ENCODE data around the gene NFE2L3.
"Not testable (repeated sequence)": the region's sequence is repeated elsewhere in the genome, so short reads cannot be mapped to it uniquely, and the experiment has no call there.

NFE2L3 gene

DNA sequence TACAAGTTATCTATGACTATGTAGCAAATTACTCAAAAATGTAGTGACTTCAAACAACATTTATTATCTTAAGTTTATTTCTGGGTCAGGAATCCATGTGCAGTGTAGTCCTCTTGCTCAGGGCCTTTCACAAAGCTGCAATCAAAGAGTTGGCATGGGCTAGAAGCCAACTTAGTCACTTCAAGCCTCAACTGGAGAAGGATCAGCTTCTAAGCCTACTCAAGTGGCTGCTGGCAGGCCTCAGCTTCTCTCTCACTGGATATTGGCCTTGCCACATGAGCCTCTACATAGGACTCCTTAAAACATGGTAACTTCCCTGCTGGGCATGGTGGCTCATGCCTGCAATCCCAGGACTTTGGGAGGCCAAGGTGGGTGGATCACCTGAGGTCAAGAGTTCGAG lies 5.0 kb upstream of the NFE2L3 start:
- peak; percentile 76 for DNase-seq

DNA sequence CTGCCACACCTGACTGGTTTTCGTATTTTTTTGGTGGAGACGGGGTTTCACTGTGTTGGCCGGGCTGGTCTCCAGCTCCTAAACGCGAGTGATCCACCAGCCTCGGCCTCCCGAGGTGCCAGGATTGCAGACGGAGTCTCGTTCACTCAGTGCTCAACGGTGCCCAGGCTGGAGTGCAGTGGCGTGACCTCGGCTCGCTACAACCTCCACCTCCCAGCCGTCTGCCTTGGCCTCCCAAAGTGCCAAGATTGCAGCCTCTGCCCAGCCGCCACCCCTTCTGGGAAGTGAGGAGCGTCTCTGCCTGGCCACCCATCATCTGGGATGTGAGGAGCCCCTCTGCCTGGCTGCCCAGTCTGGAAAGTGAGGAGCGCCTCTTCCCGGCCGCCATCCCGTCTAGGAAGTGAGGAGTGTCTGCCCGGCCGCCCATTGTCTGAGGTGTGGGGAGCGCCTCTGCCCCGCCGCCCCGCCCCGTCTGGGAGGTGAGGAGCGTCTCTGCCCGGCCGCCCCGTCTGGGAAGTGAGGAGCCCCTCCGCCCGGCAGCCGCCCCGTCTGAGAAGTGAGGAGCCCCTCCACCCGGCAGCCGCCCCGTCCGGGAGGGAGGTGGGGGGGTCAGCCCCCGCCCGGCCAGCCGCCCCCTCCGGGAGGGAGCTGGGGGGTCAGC lies 4.2 kb upstream of the NFE2L3 start:
- DNase-seq = not testable (repeated sequence)

DNA sequence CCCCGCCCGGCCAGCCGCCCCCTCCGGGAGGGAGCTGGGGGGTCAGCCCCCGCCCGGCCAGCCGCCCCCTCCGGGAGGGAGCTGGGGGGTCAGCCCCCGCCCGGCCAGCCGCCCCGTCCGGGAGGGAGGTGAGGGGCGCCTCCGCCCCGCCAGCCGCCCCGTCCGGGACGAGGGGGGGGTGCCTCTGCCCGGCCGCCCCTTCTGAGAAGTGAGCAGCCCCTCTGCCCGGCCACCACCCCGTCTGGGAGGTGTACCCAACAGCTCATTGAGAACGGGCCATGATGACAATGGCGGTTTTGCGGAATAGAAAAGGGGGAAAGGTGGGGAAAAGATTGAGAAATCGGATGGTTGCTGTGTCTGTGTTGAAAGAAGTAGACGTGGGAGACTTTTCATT lies 3.7 kb upstream of the NFE2L3 start:
- not testable (repeated sequence) for DNase-seq

DNA sequence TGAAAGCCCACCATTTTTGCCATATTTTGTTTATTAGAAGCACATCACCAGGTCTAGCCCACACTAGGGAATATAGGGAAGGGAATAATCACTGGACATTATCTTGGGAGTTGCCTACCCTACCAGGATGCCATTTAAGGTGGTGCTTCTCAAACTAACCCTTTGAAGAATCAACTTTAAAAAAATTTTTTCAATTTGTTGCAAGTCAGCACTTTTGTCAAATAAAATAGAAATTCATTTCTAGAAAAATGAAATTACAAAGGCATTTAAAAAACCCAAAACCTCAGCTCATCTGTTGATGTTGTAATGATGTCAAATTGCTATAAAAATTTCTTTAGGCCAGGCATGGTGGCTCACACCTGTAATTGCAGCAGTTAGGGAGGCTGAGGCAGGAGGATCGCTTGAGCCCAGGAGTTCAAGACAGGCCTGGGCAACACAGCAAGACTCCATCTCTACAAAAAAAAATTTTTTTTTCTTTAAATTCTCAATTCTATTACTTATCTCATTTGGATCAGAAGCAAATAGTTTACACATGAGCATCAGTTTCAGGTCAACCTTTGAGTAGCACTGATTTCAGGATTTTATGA lies 2.5 kb upstream of the NFE2L3 start:
- DNase-seq = no peak

DNA sequence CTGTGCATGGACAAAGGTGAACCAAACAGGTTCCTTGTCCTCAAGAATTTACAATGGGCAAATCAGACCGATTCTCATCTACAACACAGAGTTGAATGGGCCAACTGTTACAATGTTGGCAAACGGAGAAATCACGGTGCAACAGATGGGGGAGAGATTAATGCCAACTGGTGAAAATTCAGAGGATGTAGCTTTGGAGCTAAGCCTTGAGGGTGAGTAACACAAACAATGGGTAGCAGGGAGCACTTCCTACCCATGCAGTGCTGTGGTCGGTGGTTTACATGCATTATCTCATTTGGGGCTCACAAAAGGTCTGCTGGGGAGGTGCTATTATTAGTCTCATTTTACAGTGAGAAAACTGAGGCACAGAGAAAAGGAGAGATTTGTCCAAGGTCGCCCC lies 902 bp upstream of the NFE2L3 start:
- DNase-seq = peak; percentile 31

DNA sequence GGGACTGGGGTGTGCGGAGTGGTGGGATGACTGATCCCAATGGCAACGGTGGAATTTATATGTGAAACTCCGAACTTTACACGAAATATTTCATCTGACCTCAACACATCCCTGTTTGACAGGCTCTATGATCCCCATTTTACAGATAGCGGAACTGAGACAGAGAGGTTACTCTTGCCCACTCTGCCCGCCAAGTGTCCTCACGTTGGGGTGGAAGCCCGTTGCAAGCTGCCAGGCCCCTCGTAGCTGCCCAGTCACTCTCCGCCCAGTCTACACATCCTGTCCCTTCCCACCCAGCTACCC lies 397 bp upstream of the NFE2L3 start:
- no peak for DNase-seq

DNA sequence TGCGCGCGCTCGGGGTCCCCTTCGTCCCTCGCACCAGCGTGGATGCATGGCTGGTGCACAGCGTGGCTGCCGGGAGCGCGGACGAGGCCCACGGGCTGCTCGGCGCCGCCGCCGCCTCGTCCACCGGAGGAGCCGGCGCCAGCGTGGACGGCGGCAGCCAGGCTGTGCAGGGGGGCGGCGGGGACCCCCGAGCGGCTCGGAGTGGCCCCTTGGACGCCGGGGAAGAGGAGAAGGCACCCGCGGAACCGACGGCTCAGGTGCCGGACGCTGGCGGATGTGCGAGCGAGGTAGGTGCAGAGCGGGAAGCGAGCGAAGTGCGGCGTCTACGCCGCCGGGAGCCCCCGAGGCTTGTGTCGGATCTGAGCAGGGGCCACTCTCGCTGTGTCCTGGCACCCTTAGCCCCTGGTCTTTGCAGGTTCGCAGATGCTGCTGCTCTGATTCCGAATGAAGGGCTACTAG lies 813 bp downstream of the NFE2L3 start:
- peak; percentile 79 for DNase-seq

DNA sequence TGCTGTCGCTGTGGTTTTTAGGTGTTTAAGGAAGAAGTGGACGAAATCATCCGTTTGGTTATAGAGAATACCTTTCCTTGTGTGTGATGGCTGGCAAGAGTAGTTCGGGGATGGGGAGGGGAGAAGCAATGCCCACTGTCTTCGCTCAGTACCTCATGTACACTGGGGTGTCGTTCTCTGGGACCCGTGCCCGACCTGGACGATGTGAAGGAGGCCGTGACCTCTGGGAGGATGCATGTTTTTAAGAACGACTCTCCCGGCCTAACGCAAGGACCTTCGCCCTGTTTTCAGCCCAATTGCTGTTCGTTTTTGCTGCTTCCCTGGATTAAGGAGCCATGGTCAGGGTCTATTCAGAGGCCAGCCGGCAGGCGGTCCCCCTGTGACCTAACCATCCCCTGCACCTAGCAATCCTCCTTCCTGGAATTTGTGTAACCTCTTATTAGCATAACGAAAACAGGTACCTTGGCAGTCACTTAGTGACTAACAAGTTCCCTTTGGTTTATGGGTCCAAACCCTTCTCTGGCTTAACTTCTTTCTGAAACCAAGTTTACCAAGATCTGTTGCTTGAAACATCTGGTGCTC lies 1.3 kb downstream of the NFE2L3 start:
- no peak for DNase-seq

DNA sequence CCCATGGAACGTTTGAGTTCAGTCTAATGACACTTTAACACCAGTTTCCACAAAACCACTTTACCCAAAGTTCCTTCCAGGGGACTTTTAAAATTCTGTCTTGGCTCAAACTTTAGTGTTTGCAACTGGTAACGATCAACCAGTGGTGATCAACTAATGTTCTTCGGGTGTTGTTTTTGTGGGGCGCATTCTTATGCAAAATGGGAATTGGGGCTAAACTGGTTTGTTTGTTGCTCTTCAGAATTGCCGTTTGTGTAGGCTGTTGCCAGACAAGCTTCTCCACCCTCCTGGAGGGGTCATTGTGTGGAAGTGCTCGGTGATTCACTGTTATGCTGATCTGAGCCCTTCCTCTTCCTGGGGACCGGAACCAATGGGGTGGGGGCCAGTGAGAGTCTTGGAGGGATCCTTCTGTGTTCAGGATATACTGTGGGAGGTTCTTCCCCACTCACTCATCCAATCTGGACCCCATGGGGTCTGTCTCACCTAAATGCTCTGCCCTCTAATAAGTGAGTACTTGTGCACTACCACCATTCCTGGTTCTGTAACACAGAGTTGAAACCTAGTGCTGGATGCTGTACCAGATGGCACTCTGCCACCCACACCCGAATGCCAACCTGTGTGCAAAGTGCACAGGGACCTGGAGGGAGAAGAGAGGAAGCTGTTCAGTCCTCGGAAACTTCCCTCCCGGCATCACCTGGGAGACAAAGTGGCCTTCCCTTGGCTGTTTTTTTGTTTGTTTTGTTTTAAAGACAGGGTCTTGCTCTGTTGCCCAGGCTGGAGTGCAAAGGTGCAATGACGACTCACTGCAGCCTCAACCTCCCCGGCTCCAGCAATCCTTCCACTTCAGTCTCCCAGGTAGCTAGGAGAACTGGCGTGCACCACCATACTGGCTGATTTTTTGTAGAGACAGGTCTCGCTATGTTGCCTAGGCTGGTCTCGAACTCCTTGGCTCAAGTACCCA lies 2.1 kb downstream of the NFE2L3 start:
- DNase-seq = no peak

DNA sequence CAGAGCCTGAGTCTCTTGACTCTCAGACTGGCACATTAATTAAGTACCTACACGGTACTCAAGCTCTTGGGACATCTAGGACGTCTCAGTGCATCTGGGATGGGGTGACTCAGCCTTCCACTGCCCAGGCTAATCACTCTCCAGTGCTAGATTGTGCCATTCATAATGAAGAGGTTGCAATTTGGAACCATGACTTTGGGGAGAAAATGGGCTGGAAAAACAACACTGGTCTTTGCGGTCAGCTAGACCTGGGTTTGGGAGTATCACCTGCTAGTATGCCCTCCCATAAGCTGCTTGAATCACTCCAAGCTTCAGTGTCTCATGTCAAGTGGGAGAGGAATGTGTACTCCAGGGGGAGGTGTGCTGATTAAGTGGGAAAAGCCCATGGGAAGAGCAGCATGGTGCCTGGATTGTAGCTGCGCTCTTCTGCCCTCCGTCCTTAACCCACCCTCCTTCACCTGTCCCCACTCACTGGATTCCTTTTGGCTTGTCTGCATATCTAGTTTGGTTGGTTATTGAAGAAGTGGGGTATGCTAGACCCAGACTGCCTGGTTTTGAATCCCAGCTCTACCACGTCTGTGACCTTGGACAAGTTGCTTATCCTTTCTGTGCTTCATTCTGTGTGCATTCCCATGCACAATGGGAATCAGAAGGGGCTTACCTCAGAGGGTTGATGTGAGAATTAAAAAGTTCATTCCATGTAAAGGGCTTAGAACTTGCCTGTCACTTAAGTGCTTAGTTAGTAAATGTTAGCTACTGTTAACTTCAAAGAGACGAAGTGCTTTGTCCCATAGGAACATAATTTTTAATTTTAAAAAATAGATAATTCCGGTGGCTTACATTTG lies 3.8 kb downstream of the NFE2L3 start:
- peak; percentile 56 for DNase-seq

DNA sequence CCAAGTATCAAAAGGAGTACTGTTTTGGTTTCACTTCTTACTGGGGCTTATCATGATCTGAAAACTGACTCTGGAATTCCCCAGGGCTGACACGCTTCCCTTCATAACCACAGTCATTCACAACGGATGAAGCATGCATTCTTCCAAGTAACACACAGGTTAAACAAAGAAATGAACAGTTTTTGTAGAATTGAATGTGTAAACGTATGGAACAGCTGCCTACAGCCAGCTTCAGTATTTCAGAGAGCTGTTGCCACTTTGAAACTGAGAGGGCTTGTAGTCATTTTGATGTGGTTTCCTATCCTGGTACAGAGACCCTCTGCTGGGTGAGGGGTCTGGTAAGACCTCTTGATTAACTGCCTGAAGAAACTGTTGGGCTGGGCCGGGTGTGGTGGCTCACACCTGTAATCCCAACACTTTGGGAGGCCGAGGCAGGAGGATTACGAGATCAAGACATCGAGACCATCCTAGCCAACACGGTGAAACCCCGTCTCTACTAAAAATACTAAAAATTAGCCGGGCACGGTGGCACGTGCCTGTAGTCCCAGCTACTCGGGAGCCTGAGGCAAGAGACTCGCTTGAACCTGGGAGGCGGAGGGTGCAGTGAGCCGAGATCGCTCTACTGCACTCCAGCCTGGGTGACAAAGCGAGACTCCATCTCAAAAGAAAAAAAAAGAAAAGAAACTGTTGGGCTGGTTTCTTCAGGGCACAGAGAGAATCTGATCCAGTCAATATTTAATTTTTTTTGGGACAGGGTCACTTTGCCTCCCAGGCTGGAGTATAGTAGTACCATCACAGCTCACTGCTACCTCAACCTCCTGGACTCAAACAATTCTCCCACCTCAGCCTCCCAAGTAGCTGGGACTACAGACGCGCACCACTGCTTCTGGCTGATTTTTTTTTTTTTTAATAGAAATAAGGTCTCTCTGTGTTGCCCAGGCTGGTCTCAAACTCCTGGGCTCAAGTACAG lies 4.7 kb downstream of the NFE2L3 start:
- peak; percentile 71 for DNase-seq

DNA sequence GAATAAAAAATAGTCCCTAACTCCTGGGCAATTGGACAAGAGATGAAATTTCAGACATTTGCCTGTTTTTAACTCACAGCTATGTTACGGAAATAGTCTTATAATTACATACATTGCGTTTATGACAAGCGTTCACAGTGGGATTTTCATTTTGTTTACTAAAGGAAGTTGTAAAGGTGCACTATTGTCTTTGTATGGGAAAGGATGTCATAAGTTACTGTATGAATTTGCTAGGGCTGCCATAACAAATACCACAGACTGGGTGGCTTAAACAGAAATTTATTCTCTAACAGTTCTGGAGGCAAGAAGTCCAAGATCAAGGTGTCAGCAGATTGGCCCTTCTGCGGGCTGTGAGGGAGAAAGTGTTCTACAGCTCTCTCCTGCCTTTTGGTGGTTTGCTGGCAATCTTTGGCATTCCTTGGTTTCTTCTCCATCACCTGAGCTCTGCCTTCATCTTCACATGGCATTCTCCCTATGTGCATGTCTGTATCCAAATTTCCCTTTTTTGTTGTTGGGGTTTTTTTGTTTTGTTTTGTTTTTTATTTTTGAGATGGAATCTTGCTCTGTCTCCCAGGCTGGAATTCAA lies 5.6 kb downstream of the NFE2L3 start:
- no peak for DNase-seq

DNA sequence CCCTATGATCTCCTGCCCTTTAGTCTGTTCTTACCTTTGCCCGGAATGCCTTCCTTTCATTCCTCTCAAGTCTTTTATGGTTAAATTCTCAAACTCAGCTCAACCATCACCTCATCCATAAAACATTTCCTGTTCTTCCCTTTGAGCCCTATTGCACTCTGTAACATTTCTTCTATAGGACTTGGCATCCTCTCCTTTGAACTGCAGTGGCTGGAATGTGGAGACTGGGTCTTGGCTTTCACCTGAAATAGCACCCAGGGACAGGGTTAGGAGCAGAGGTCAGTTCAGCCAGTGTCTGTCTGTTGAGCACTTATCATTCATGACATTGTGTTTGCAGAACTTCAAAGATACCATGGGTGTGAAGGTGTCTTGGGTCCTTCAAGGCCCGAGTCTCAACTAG lies 7.2 kb downstream of the NFE2L3 start:
- DNase-seq = no peak

DNA sequence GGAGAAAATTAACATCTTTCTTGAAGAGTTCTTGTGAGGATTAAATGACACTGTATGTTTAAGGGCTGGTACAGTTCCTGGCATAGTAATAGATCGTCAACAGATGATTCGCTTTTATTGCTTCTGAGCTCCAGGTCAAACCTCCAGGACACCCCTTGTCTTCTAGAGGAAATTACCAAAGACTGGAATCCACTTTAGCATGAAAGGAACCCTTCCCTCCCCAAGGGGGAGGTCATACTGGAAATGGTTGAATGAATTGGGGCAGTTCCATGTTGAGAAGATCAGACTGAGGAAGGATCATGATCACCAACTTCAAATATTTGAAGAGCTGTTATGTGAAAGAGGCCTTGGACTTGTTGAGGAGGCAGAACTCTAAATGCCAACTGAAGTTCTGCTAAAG lies 8.9 kb downstream of the NFE2L3 start:
- no peak for DNase-seq

DNA sequence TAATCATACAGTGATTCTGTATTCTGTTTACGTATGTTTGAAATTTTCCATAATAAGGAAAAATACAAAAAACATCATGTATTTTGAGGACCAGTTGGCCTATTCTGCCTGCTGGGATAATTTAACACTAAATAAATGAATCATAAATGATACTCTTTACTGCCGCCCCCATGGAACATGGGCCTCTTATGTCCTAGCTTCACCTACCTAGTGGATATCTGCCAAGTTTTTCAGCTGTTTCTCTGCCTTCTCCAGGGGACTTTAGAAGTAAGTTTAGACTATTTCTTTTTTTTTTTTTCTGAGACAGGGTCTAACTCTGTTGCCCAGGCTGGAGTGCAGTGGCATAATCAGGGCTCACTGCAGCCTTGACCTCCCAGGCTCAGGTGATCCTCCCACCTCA lies 10.4 kb downstream of the NFE2L3 start:
- no peak for DNase-seq

DNA sequence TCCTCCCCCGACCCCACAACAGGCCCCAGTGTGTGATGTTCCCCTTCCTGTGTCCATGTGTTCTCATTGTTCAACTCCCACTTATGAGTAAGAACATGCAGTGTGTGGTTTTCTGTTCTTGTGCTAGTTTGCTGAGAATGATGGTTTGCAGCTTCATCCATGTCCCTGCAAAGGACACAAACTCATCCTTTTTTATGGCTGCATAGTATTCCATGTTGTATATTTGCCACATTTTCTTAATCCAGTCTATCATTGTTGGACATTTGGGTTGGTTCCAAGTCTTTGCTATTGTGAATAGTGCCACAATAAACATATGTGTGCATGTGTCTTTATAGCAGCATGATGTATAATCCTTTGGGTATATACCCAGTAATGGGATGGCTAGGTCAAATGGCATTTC lies 11.8 kb downstream of the NFE2L3 start:
- DNase-seq = not testable (repeated sequence)

DNA sequence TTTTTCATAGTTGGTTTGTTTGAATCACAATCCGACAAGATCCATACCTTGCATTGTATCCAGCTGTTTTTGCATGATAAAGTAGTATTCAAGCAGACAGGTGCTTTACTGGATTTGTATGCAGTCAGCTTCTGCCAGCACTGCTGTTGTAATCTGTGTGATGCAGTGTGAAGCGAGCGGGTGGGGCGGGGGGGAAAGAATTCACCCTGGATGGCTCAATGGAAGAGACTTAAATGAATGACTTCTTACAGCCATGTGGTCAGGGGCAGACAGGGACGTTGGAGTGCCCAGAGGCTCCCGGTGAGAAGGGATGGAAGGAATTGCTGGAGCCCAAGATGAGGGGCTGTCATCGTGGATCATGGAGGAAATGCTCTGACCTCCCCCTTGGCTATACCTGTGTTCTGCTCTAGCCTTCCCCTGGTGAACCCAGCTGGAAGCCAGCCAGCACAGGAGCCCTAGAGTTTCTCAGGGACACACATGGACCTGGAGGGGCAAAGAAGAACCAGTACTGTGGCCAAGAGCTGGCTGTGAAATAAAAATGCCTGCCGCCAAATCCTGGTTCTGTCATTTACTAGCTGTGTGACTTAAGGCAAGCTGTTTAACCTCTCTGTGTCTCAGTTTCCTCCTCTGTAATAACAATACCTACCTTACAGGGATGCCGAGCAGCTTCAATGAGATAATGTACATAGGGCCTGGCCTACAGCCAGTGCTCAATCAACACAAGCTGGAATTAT lies 14.1 kb downstream of the NFE2L3 start:
- no peak for DNase-seq

DNA sequence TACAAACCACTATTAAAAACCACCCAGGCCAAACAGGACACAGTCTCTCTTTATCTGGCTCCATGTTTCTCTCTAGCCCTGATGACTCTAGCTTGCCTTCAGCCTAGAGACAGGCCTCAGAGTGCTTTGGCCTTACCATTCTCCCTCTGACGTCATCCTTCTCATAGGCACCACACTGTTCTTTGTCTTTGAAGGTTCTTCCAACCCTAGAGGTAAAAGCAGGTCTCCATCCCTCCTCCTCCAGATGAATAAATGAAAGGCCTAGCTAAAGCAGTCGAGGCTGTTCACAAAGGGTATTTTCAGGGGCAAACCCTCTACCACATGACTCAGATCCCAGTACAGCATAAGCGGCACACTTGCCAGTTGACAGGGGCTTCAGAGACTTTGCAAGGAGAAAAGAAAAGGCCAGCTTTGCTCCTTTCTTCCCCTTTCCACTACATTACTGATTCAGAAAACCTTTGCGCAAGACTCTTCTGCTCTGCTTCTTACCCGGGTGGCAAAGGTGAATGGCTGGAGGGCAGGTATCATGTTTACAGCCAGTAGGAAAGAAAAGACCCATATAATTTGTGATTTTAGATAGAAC lies 14.8 kb downstream of the NFE2L3 start:
- DNase-seq = peak; percentile 35

DNA sequence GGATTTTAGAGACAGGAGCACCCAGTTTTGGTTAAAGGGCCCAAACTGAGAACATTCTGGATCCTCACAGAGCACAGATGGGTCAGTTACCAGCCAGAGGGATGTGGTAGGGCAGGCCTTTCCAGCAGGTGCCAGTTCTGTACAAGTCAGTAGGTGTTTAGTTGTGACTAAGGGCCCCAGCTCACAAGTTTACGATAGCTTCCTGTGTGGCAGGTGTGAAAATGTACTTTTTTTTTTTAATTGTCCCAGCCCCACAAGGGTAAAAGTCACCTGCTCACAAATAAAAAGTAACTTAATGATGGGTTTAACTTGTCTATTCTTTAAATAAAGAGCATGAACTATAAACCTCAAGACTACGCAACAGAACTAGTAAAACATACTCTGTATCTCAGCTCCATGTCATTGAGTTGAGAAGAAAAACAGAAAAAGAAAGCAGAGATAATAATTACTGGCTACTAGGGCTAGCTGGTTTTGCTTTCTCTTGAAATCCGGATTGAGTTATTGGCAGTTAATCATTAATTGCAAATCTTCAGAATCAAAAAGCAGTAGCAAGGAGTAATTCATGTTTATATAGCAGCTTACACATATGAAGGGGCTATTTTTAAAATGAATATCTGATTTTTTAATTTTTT lies 15.4 kb downstream of the NFE2L3 start:
- peak; percentile 68 for DNase-seq
